ENCODE results near the gene NPIPB6.
A peak's percentile ranks its signal among the peaks of the same experiment; 100 is the strongest.
"Not testable (repeated sequence)": the region's sequence is repeated elsewhere in the genome, so short reads cannot be mapped to it uniquely, and the experiment has no call there.

NPIPB6 gene

DNA sequence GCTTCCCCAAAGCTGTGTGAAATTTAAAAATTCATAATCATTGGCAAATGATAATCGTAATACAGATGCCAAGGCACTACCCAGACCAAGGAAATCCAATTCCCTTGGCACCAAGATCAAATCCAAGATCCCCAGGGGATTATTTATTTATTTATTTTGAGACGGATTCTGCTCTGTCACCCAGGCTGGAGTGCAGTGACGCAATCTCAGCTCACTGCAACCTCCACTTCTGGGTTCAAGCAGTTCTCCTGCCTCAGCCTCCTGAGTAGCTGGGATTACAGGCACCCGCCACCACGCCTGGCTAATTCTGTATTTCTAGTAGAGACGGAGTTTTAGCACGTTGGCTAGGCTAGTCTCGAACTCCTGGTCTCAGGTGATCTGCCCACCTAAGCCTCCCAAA lies 27.6 kb downstream of the NPIPB6 start:
- not testable (repeated sequence) for H3K4me1 Mint-ChIP-seq (ENCODE audit: low read depth); H3K27ac Mint-ChIP-seq; H3K9me3 Mint-ChIP-seq; H3K27me3 Mint-ChIP-seq (ENCODE audit: low read depth); H3K4me3 Mint-ChIP-seq; H3K36me3 Mint-ChIP-seq (ENCODE audit: low read depth); DNase-seq (ENCODE audit: low spot score)

DNA sequence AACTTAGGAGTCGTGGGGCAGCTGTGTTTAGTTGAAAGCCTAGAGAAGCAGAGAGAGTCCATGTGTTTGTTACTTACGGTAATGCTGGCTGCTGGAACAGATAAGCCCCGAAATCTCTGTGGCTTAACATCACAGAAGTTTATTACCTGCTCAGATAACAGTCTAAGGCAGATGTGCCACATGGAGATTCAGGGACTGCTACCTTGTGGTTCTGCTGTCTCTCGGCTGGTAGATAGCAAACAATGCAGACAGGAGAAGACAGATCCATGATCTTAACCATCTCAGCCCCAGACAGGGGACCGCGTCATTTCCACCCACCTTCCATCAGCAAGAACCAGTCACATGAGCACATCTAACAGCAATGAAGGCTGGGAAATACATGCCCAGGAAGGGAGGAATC lies 30.7 kb downstream of the NPIPB6 start:
- H3K4me1 Mint-ChIP-seq (ENCODE audit: low read depth); H3K4me3 Mint-ChIP-seq; H3K27me3 Mint-ChIP-seq (ENCODE audit: low read depth); H3K27ac Mint-ChIP-seq; DNase-seq (ENCODE audit: low spot score); H3K36me3 Mint-ChIP-seq (ENCODE audit: low read depth); H3K9me3 Mint-ChIP-seq: not testable (repeated sequence)

DNA sequence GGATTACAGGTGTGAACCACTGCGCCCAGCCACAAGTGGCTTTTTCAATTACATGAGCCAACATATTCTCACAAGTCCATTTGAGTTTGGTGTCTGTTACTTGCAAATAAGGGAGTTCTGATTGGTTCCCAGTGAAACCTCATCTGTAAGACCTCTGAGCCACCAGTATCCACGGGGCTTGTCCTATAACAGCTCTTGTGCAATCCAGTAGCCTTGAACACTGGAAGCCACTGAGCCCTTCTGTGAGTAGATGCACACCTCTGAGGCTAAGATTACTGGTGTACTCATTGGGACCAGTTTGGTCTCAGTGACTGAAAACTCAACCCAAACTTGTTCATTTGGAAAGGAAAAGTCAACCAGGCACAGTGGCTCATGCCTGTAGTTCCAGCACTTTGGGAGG lies 32.3 kb downstream of the NPIPB6 start:
- not testable (repeated sequence) for H3K4me1 Mint-ChIP-seq (ENCODE audit: low read depth); H3K36me3 Mint-ChIP-seq (ENCODE audit: low read depth); H3K4me3 Mint-ChIP-seq; DNase-seq (ENCODE audit: low spot score); H3K27me3 Mint-ChIP-seq (ENCODE audit: low read depth); H3K27ac Mint-ChIP-seq; H3K9me3 Mint-ChIP-seq

DNA sequence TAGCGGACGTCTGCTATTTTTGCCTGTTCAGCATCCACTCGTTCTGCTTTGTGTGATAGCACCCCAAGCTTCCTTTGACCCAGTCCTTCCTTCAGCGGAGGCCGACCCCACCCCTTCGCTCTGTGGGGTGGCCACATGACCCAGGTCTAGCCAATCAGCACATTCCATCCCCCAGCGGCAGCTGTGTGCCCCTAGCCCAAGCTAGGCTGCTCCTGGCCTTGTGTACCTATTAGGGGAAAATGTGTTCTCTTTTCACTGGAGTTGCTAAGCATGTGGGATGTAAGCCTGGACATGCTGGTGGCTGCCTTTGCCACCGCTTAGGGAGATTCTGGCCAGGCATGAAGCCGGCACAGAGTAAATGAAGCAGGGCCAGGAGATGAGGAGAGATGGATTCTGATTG lies 33.1 kb downstream of the NPIPB6 start:
- not testable (repeated sequence) for DNase-seq (ENCODE audit: low spot score); H3K27ac Mint-ChIP-seq; H3K4me3 Mint-ChIP-seq; H3K9me3 Mint-ChIP-seq; H3K36me3 Mint-ChIP-seq (ENCODE audit: low read depth); H3K4me1 Mint-ChIP-seq (ENCODE audit: low read depth); H3K27me3 Mint-ChIP-seq (ENCODE audit: low read depth)

DNA sequence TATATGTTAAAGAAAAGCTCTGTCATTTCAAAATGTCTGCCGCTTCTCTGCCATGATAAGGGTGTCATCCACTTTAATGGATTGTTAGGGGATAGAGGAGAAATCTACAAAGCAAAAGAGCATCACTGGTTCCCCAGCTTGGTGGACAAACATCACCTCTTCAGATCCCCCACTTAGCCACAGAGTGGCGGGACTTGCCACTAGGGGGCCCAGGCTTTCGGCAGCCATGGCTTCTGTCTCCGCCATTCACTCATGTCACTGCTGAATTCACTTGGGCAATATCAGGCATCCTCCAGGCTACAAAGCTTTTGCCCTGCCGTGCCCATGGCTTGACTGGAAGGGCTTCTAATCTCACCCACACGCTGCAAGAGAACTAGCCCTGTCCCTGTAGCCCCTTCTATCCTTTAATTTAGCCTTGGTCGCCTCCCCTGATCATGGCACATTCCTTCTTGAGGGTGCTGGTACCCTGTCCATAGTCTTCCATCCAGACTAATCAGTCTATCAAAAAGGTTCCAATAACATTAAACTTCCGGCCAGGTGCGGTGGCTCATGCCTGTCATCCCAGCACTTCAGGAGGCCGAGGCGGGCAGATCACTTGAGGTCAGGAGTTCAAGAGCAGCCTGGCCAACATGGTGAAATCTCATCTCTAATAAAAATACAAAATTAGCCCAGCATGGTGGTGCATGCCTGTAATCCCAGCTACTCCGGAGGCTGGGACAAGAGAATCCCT lies 36.3 kb downstream of the NPIPB6 start:
- no peaks in the 10 kb centered on the region for H3K36me3 Mint-ChIP-seq (ENCODE audit: low read depth)
- no peak overlapping the region for H3K4me3 Mint-ChIP-seq
- DNase-seq (ENCODE audit: low spot score) = peak; percentile 43
- H3K27ac Mint-ChIP-seq = no peak overlapping the region
- H3K27me3 Mint-ChIP-seq (ENCODE audit: low read depth) = no peaks in the 10 kb centered on the region
- peaks cover 5% of the 10 kb centered on the region for H3K4me1 Mint-ChIP-seq (ENCODE audit: low read depth)
- H3K9me3 Mint-ChIP-seq = no peaks in the 10 kb centered on the region

DNA sequence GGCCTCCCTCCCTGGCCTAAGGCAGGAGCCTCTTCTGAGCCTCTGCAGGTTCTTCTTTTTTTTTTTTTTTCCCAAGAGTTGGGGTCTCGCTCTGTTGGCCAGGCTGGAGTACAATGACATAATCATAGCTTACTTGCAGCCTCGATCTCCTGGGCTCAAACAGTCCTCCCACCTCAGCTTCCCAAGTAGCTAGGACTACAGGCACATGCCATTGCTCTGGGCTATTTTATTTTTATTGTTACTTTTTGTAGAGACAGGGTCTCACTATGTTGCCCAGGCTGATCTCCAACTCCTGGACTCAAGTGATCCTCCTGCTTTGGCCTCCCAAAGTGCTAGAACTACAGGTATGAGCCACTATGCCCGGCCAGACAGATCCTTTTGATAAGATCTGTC lies 38.4 kb downstream of the NPIPB6 start:
- no peaks in the 10 kb centered on the region for H3K36me3 Mint-ChIP-seq (ENCODE audit: low read depth)
- peaks cover 7% of the 10 kb centered on the region for H3K4me1 Mint-ChIP-seq (ENCODE audit: low read depth)
- no peaks in the 10 kb centered on the region for H3K27me3 Mint-ChIP-seq (ENCODE audit: low read depth)
- no peak for DNase-seq (ENCODE audit: low spot score)
- H3K4me3 Mint-ChIP-seq = no peak overlapping the region
- H3K27ac Mint-ChIP-seq = no peak overlapping the region
- no peaks in the 10 kb centered on the region for H3K9me3 Mint-ChIP-seq

DNA sequence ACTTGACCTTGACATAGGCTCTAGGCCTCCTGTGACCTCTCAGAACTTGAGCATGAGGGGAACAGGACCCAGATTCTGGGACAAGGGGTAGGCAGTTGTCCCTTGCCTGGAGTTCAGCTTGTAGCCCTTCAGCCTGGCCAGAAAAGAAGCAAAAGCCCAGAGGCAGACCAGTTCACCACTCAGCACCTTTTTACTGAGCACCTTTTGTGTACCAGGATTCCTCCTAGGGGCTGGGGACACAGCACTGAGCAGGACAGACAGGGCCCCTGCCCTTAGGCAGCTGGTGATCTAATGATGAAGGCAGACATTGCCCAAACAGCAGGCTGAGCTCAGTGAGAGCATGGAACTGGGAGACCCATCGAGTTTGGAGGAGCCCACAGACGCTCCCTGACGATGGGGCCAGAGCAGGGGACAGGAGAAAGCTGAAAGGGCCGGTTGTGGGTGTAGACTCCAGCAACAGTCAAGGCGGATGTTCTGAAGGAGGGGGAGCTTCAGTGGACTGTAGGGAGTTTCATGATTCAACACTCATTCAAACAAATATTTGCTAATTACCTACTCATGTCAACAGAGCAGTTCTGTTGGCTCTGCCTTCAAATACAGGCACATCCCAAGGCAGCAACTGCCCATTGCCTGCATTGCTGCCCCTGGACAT lies 38.9 kb downstream of the NPIPB6 start:
- Mint-ChIP-seq H3K27ac (no peak overlapping the region), H3K9me3 (no peaks in the 10 kb centered on the region), H3K27me3 (ENCODE audit: low read depth) (no peaks in the 10 kb centered on the region), H3K4me1 (ENCODE audit: low read depth) (peaks cover 7% of the 10 kb centered on the region), H3K4me3 (no peak overlapping the region), H3K36me3 (ENCODE audit: low read depth) (no peaks in the 10 kb centered on the region)
- no peak for DNase-seq (ENCODE audit: low spot score)

DNA sequence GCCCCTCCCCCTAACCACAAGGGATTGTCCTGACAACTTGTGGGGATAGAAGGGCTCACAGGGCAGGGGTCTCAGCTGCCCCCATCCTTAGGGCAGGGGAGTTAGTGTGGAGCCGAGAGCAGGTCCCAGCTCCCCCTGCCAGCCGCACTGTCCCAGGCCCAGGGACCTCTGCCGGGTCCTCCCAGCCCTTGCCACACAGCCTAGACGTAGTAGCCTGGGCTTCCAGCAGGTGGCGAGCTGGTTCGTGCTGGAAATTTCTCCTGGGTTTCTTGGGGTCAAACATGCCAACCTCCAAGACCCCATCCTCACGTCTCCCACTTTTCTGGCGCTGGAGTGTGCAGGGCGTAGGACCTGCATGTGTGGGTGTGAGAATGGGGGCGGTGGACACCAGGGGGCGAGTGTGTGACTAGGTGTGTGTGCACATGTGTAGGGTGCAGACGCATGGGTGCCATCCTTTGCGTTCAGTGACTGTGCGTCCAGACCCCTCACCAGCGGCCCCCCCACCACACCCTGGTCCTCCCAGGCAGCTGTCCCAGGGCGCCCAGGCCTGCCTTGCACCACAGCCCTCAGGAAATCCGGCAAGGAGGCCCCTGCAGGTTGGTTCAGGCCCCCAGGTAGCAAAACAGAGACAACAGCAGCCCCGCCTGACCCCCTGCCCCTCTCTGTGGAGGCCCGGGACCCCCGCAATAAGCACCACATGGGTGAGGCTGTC lies 41.5 kb downstream of the NPIPB6 start:
- no peak overlapping the region for H3K27ac Mint-ChIP-seq
- H3K4me3 Mint-ChIP-seq = no peak overlapping the region
- no peaks in the 10 kb centered on the region for H3K36me3 Mint-ChIP-seq (ENCODE audit: low read depth)
- H3K9me3 Mint-ChIP-seq = no peaks in the 10 kb centered on the region
- H3K27me3 Mint-ChIP-seq (ENCODE audit: low read depth) = no peaks in the 10 kb centered on the region
- no peak for DNase-seq (ENCODE audit: low spot score)
- peaks cover 6% of the 10 kb centered on the region for H3K4me1 Mint-ChIP-seq (ENCODE audit: low read depth)

DNA sequence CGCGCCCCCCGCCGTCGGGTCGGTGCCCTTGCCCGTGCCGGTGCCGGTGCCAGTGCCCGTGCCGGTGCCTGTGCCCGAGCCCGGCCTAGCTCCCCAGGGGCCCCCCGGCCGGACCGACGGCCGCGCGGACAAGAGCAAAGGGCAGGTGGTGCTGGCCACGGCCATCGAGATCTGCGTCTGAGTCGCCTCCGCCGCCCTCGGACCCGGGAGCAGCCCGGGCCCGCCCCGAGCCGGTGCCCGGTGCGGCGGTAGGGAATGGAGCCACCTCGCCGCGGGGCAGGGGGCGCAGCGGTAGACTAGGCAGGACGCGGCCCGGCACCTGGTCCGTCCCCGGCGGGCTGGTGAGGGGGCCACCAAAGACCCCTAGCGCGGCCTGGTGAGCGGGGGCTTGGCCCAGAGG lies 42.6 kb downstream of the NPIPB6 start:
- no peak for DNase-seq (ENCODE audit: low spot score)
- Mint-ChIP-seq H3K27ac (no peak overlapping the region), H3K36me3 (ENCODE audit: low read depth) (no peaks in the 10 kb centered on the region)

DNA sequence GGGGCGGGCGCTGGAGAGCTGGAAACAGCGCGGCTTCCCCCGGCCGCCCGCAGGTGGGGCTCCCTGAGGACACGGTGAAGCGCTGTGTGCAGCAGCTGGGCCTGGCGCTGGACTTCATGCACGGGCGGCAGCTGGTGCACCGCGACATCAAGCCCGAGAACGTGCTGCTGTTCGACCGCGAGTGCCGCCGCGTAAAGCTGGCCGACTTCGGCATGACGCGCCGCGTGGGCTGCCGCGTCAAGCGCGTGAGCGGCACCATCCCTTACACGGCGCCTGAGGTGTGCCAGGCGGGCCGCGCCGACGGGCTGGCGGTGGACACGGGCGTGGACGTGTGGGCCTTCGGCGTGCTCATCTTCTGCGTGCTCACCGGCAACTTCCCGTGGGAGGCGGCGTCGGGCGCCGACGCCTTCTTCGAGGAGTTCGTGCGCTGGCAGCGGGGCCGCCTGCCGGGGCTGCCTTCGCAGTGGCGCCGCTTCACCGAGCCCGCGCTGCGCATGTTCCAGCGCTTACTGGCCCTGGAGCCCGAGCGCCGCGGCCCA lies 43.2 kb downstream of the NPIPB6 start:
- H3K4me3 Mint-ChIP-seq = no peak overlapping the region
- H3K4me1 Mint-ChIP-seq (ENCODE audit: low read depth) = peaks cover 5% of the 10 kb centered on the region
- H3K27me3 Mint-ChIP-seq (ENCODE audit: low read depth) = peaks cover 1% of the 10 kb centered on the region
- H3K27ac Mint-ChIP-seq = no peak overlapping the region
- no peaks in the 10 kb centered on the region for H3K36me3 Mint-ChIP-seq (ENCODE audit: low read depth)
- DNase-seq (ENCODE audit: low spot score) = no peak
- no peaks in the 10 kb centered on the region for H3K9me3 Mint-ChIP-seq

More for the DNA sequence above, 42.6 kb downstream of the NPIPB6 start:
- H3K4me3 Mint-ChIP-seq = no peak overlapping the region
- no peaks in the 10 kb centered on the region for H3K27me3 Mint-ChIP-seq (ENCODE audit: low read depth)
- H3K9me3 Mint-ChIP-seq = no peaks in the 10 kb centered on the region
- peaks cover 5% of the 10 kb centered on the region for H3K4me1 Mint-ChIP-seq (ENCODE audit: low read depth)

DNA sequence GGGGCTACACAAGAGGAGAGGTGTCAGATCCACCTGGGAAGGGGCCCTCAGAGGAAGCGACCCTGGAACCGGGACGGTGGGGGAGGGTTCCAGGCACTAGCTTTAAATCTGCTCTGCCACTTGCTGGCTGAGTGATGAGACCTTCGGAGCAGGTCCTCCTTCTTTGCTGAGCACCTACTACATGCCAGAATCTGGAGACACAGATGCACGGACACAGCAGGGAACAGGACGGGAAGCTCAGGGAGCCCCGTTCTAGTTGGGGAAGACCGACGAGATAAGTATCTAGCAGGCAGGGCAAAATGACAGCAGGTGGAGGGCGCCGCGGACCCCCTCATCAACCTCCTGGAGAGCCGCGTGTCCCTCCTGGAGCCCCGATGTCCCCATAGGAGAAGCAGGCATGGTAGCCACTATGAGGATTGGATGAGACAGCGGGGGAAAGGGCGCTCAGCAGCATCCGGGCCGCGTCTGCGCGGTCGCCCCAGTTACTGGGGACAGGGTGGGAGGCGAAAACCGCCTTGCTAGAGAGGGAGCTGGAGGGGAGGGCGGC lies 43.8 kb downstream of the NPIPB6 start:
- H3K4me3 Mint-ChIP-seq = no peak overlapping the region
- no peaks in the 10 kb centered on the region for H3K9me3 Mint-ChIP-seq
- H3K4me1 Mint-ChIP-seq (ENCODE audit: low read depth) = peaks cover 5% of the 10 kb centered on the region
- no peak for DNase-seq (ENCODE audit: low spot score)
- no peaks in the 10 kb centered on the region for H3K36me3 Mint-ChIP-seq (ENCODE audit: low read depth)
- no peak overlapping the region for H3K27ac Mint-ChIP-seq
- H3K27me3 Mint-ChIP-seq (ENCODE audit: low read depth) = peaks cover 2% of the 10 kb centered on the region

DNA sequence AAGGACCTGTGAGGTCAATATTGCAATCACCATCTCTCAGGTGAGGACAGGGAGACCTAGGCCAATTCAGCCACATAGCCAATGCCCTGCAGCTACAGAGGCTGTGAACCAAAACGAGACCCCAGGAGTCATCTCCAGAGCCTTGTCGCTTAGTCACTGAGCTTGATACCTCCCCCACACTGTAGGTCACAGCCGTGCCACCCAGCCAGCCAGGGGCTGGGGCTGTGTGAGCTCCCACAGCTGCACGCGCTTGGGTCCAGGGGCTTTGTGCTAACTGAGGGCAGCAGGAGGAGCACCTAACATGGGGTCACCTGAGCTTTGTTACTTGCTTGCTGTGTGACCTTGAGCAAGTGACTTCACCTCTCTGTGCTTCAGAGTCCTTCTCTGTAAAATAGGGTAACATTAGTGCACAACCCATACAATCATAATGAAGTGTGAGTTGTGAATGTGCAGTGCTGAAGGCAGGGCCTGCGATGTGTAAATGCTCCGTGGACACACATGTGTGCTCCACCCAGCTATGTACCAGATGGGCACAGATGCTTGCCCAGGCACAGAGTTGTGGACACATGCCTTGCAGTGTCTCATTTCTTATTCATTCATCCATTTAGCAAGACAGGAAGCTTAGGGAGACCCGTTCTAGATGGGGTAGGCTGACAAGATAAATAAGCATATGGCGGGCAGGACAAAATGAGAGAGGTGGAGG lies 45.1 kb downstream of the NPIPB6 start:
- Mint-ChIP-seq H3K27ac (no peak overlapping the region), H3K36me3 (ENCODE audit: low read depth) (no peaks in the 10 kb centered on the region), H3K27me3 (ENCODE audit: low read depth) (peaks cover 2% of the 10 kb centered on the region), H3K4me3 (no peak overlapping the region), H3K4me1 (ENCODE audit: low read depth) (peaks cover 5% of the 10 kb centered on the region), H3K9me3 (no peaks in the 10 kb centered on the region)
- DNase-seq (ENCODE audit: low spot score) = no peak

DNA sequence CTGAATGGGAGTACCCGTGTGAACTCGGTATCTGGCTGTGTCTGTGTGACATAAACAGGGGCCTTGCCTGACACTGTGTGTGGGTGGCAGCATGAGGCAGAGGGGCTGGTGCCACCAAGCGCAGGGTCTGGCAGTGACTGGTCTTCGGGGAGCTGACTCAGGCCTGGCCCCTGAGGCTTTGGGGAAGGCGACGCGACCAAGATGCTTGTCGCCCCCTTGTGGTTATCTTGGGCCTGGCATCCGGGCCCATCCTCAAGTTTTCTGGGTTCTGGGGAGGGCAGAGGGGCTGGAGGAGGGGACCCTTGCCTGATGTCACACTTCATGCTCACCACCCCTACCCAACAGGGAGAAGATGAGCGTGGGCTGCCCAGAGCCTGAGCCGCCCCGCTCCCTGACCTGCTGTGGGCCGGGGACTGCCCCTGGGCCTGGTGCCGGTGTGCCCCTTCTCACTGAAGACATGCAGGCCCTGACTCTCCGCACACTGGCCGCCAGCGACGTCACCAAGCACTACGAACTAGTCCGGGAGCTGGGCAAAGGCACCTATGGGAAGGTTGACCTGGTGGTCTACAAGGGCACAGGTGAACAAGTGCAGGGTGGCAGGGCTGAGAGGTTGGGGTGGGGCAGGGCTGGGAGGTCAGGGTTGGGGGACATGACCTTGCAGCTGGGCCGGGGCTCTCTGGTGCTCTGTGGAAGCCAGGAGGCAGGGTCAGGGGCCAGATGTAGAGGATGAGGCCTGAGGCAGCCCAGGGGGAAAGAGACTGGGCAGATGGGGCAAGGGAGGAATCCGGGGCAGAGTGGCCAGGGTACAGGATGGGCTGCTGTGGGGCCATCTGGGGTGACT lies 46.0 kb downstream of the NPIPB6 start:
- DNase-seq (ENCODE audit: low spot score) = peak; percentile 53
- Mint-ChIP-seq H3K4me1 (ENCODE audit: low read depth) (peaks cover 8% of the 10 kb centered on the region), H3K27ac (no peak overlapping the region), H3K36me3 (ENCODE audit: low read depth) (no peaks in the 10 kb centered on the region), H3K4me3 (no peak overlapping the region), H3K27me3 (ENCODE audit: low read depth) (peaks cover 2% of the 10 kb centered on the region), H3K9me3 (no peaks in the 10 kb centered on the region)
